Lung (tissue), 12 donors: ENCODE results near the gene SLC4A1AP. TPM values are rescaled to one million over a fixed set of nuclear protein-coding genes. Genes with fewer than 3 reads are reported as not detected.

ENCODE experiments used
- ATAC-seq: fragments of 200-7000 bp; cut with Tn5 transposase; one replicate; pipeline ENCODE4 v1.9.1; 2020; ENCODE audit warnings: moderate number of reproducible peaks; ENCODE audit not compliant: insufficient read depth, low FRiP score
- DNase-seq, 3 donors: peaks; one replicate each; pipeline ENCODE4 v3.0.0-alpha.2; 2013 to 2017
- H3K27ac ChIP-seq, 2 donors: one replicate each; pipeline ENCODE4 v1.5.1; 2013; ENCODE audit warnings: mild to moderate bottlenecking in 2 of 2, moderate library complexity in 2 of 2, control low read depth in 1 of 2, inconsistent platforms in 1 of 2, low read depth in 1 of 2, low read length in 1 of 2
- H3K27me3 ChIP-seq, 3 donors: one replicate each; pipeline ENCODE4 v1.5.1; 2013; ENCODE audit warnings: low read length in 2 of 3; ENCODE audit not compliant: control insufficient read depth in 3 of 3, insufficient read depth in 3 of 3
- H3K36me3 ChIP-seq, 4 donors: one replicate each; pipeline ENCODE4 v1.5.1; 2013; ENCODE audit warnings: low read length in 4 of 4, mild to moderate bottlenecking in 1 of 4, moderate library complexity in 1 of 4; ENCODE audit not compliant: control insufficient read depth in 4 of 4, insufficient read depth in 4 of 4
- H3K4me1 ChIP-seq, 5 donors: one replicate each; pipeline ENCODE4 v1.5.1; 2013; ENCODE audit warnings: low read length in 5 of 5, mild to moderate bottlenecking in 2 of 5, moderate library complexity in 1 of 5; ENCODE audit not compliant: control insufficient read depth in 5 of 5, insufficient read depth in 5 of 5
- H3K4me3 ChIP-seq: one replicate; pipeline ENCODE4 v1.5.1; 2013; ENCODE audit warnings: mild to moderate bottlenecking, control low read depth, moderate library complexity
- H3K9ac ChIP-seq, 2 donors: one replicate each; pipeline ENCODE4 v1.5.1; 2013; ENCODE audit warnings: low read length in 2 of 2, control low read depth in 1 of 2; ENCODE audit not compliant: insufficient read depth in 1 of 2
- H3K9me3 ChIP-seq, 4 donors: one replicate each; pipeline ENCODE4 v1.5.1; 2013; ENCODE audit warnings: low read length in 3 of 4, mild to moderate bottlenecking in 1 of 4, moderate library complexity in 1 of 4; ENCODE audit not compliant: control insufficient read depth in 4 of 4, insufficient read depth in 3 of 4
- CTCF ChIP-seq: IDR thresholded peaks from 2 replicates; pipeline ENCODE4 v1.5.1; 2012; ENCODE audit warnings: mild to moderate bottlenecking; ENCODE audit errors: control extremely low read depth, extremely low read depth
- WGBS, 2 donors: extraction: QIAGEN DNeasy Blood & Tissue Kit; methylation state at CpG; one replicate each; pipeline ENCODE4 v1.1.7; 2013; 5-methylcytosine and 5-hydroxymethylcytosine counted together
- polyA plus RNA-seq, 2 donors: library from polyadenylated mRNA; stranded (reverse); fragments of 200-250 nt; gene quantifications; one replicate each; pipeline ENCODE4 v1.2.1, GENCODE V29; 2013
- total RNA-seq, 2 donors: library from RNA; depleted of rRNA in 1 of 2; stranded (reverse); fragments of >200 nt in 1 of 2; gene quantifications; one replicate each; pipeline ENCODE4 v1.2.1, GENCODE V29; 2014 to 2021
- donor health status: control.
- donor health status: control.
- donor health status: Bipolar disorder and iron deficiency.
- donor health status: healthy.
- donor health status: DM: yes; HTN: yes; CAD: no.

SLC4A1AP gene
- total and polyA plus RNA-seq, 4 donors = 14.0 to 28.6 (median 17.9) TPM

GRCh38 chr2:27727257-27727656 lies 63.6 kb downstream of the SLC4A1AP start:
- 64 to 73% methylated on average over 9 of the region's 9 CpGs for WGBS, 2 donors
- Histone ChIP-seq H3K9ac (no peak overlapping the region), H3K36me3 (no peaks in the 10 kb centered on the region), H3K9me3 (no peaks in the 10 kb centered on the region), H3K27ac (no peak overlapping the region), H3K4me3 (no peak overlapping the region), H3K27me3 (no peaks in the 10 kb centered on the region), H3K4me1 (peaks cover 0 to 26% (median 3%) of the 10 kb centered on the region in 5 donors)
- no peak for DNase-seq
- ATAC-seq = no peak
- no peak for TF ChIP-seq CTCF

DNA sequence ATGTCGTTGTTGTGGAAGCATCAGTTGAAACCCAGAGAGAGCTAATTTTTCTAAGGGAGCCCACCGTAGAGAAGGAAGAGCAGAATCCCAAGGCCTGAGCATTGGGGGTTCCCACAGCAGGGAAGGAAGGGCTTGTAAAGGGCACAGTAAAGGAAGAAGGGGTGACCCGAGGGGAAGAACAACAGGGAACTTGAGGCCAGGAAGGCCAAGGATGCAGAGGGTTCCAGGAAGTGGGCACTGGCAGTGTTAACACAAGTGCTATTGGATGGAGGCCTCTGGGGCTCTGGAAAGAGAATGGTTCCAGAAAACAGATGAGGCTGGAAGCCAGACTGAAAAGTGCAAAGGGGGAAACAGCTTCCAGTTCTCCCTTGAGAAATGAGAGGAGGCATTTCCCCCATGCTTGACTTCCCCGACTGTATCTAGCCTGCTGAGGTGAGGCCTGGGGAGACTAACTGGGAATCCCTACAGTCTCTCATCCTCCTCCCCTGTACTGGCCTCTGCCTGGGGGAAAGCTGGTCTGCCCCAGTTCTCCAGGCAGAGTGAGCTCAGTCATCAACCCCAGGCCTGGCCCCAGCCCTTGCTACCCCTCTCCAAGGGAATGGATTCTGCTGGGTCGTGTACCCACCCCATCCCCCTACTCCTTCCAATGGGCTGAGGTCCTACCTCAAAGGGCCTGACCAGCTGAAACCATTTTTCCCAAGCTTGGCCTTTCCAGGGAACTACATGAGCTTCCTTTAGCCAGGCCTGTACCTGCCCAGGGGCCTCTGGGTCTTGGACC lies 64.6 kb downstream of the SLC4A1AP start:
- H3K36me3 ChIP-seq = no peaks in the 10 kb centered on the region
- peaks cover 0 to 26% (median 3%) of the 10 kb centered on the region in 5 donors for H3K4me1 ChIP-seq
- H3K27ac ChIP-seq = peak overlapping the region in 1 of 2 donors; percentile 61
- H3K9ac ChIP-seq = no peak overlapping the region
- no peak for TF ChIP-seq CTCF
- ATAC-seq (no peak), DNase-seq (no peak)
- H3K9me3 ChIP-seq = no peaks in the 10 kb centered on the region
- H3K27me3 ChIP-seq = no peaks in the 10 kb centered on the region
- 71 to 72% methylated on average over 5 of the region's 5 CpGs for WGBS, 2 donors
- H3K4me3 ChIP-seq = no peak overlapping the region

DNA sequence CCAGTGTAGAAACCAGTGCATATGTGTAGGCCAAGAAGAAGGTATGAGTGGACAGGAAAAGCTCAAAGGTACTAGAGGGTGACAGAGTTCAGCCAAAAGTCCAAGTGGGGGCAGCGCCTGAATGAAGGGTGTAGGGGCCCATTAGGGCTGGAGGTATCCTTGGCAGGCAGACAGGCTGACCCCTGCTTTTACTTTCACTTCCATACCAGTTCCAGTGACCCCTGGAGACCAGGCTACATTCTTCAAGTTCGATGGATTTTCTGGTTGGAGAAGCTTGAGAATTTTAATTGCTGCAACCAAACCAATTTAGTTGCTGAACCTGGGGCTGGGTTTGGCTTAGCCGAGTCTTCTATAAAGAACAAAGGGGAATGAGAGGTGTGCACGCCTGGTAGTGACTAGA lies 65.5 kb downstream of the SLC4A1AP start:
- Histone ChIP-seq H3K27ac (peak overlapping the region in 1 of 2 donors; percentile 81), H3K4me3 (no peak overlapping the region), H3K4me1 (peaks cover 0 to 21% (median 0%) of the 10 kb centered on the region in 5 donors), H3K36me3 (no peaks in the 10 kb centered on the region), H3K9me3 (no peaks in the 10 kb centered on the region), H3K9ac (no peak overlapping the region), H3K27me3 (no peaks in the 10 kb centered on the region)
- WGBS, 2 donors = 44 to 70% methylated on average over 4 of the region's 4 CpGs
- TF ChIP-seq CTCF = no peak
- DNase-seq = no peak
- ATAC-seq = no peak

- ATAC-seq = no peak
These were observed 65.9 kb downstream of the SLC4A1AP start for GRCh38 chr2:27729614-27730013.

More at GRCh38 chr2:27729614-27730013, 65.9 kb downstream of the SLC4A1AP start:
- TF ChIP-seq CTCF = no peak
- DNase-seq = no peak
- Histone ChIP-seq H3K9me3 (no peaks in the 10 kb centered on the region), H3K4me3 (no peak overlapping the region), H3K27ac (peak overlapping the region; percentile 45 to 81), H3K9ac (no peak overlapping the region), H3K36me3 (no peaks in the 10 kb centered on the region), H3K27me3 (no peaks in the 10 kb centered on the region), H3K4me1 (peaks cover 0 to 21% (median 0%) of the 10 kb centered on the region in 5 donors)
- WGBS, 2 donors = 97% methylated on average over 4 of the region's 4 CpGs
